Left ventricle myocardium inferior (tissue), 1 donor: ENCODE measurements around the gene ZNF532. TPM values are rescaled to one million over a fixed set of nuclear protein-coding genes. Genes with fewer than 3 reads are reported as not detected.

Experiments
- DNase-seq: peaks from one replicate; pipeline ENCODE4 v3.0.0-alpha.2; 2020
- H3K27ac ChIP-seq: fragments of 200-600 bp; replicated peaks from 2 replicates; pipeline ENCODE4 v1.8.0; 2021
- H3K27me3 ChIP-seq: fragments of 200-600 bp; 2 replicates; pipeline ENCODE4 v1.8.0; 2021; ENCODE audit warnings: low read depth
- H3K36me3 ChIP-seq: fragments of 200-600 bp; 2 replicates; pipeline ENCODE4 v1.8.0; 2021
- H3K4me1 ChIP-seq: fragments of 200-600 bp; 2 replicates; pipeline ENCODE4 v1.8.0; 2021
- H3K4me3 ChIP-seq: fragments of 200-600 bp; 2 replicates; pipeline ENCODE4 v1.8.0; 2021; ENCODE audit warnings: mild to moderate bottlenecking, moderate library complexity
- H3K9me3 ChIP-seq: fragments of 200-600 bp; replicated peaks from 2 replicates; pipeline ENCODE4 v1.8.0; 2021
- CTCF ChIP-seq: fragments of 200-600 bp; IDR thresholded peaks from 2 replicates; pipeline ENCODE4 v1.8.0; 2021; ENCODE audit warnings: antibody characterized with exemption, mild to moderate bottlenecking, borderline replicate concordance
- intact Hi-C: fragments of 100-400 bp; cut with micrococcal nuclease; formaldehyde crosslinking; loops from one replicate; pipeline ENCODE4 v1.11.0; 2022
- total RNA-seq: library from RNA; stranded (reverse); fragmentation: NEBNext Ultra II Directional; extraction: Animal tissue kit (Norgen Biotek cat#: 25700); gene quantifications from one replicate; pipeline ENCODE4 v1.2.1, GENCODE V29; 2021
- donor health status: DM: no; HTN: yes; CAD: no; lungs with severe emphysema.

The ZNF532 gene
- total RNA-seq, 1 donor from 2014 or later = 59.3 TPM

- H3K4me3 ChIP-seq = no peak overlapping the region
- TF ChIP-seq CTCF = no peak
- H3K9me3 ChIP-seq = no peaks in the 10 kb centered on the region
- H3K27ac ChIP-seq = no peak overlapping the region
- no peaks in the 10 kb centered on the region for H3K27me3 ChIP-seq
- H3K4me1 ChIP-seq = peaks cover 6% of the 10 kb centered on the region
- DNase-seq = no peak
- no peaks in the 10 kb centered on the region for H3K36me3 ChIP-seq
- intact Hi-C loops = no loop called here
Measured at GRCh38 chr18:59033974-59034373, 169.3 kb downstream of the ZNF532 start.

GRCh38 chr18:59035591-59035990 is 170.9 kb downstream of the ZNF532 start:
- H3K4me1 ChIP-seq = peaks cover 6% of the 10 kb centered on the region
- H3K27ac ChIP-seq = no peak overlapping the region
- no peaks in the 10 kb centered on the region for H3K27me3 ChIP-seq
- DNase-seq = no peak
- no peaks in the 10 kb centered on the region for H3K36me3 ChIP-seq
- intact Hi-C loops = no loop called here
- H3K4me3 ChIP-seq = no peak overlapping the region
- no peak for TF ChIP-seq CTCF
- H3K9me3 ChIP-seq = no peaks in the 10 kb centered on the region

Other genes starting within 250 kb of the ZNF532 start
- 182 TPM for gene ALPK2, start 235.8 kb upstream of the ZNF532 start, total RNA-seq
- gene MALT1, start 193.4 kb upstream of the ZNF532 start, total RNA-seq = 8.6 TPM